Myocyte (in vitro differentiated cells): ENCODE data around the gene PYHIN1. TPM values are rescaled to one million over a fixed set of nuclear protein-coding genes. Genes with fewer than 3 reads are reported as not detected.

Source experiments
- DNase-seq: peaks from one replicate; pipeline ENCODE4 v3.0.0-alpha.2; 2012; ENCODE audit warnings: low read depth
- polyA plus RNA-seq: library from polyadenylated mRNA; unstranded; fragments of >200 nt; gene quantifications from one replicate; pipeline ENCODE4 v1.2.1, GENCODE V29; 2012; ENCODE audit warnings: missing spikeins
- total RNA-seq: library from RNA; depleted of rRNA; stranded (reverse); fragments of >200 nt; gene quantifications from 2 replicates; pipeline ENCODE4 v1.2.3, GENCODE V29; 2014

The PYHIN1 gene
- total RNA-seq: not detected in 2 replicates
- polyA plus RNA-seq: not detected

- no peak for DNase-seq
Observed at GRCh38 chr1:158931055-158931737, at the start of gene PYHIN1. Gene PYHIN1, plus strand, starts transcription at chr1:158931552. Its CDS starts 5,359 bp downstream, at chr1:158936911.

GRCh38 chr1:158893654-158894053, 37.7 kb upstream of the PYHIN1 start:
- DNase-seq: no peak

DNA sequence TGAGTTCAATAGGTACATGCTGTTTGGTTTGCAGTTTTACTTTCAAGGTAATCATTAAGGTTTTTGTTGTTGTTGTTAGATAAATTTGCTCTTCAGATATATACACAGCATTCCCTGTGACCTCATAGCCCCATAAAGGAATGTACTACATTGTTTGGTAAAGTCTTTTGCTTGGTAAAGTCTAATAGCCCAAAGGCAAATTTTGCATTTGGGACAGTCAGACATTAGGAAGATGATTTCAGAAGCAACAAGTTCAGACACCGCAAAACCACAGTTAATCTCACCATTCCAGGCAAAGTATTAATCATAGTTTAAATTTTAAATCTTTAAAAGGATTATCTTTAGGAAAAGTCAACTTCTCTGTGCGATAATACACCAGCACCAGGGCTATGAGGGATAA, 32.6 kb upstream of the PYHIN1 start:
- DNase-seq: no peak

- DNase-seq: no peak
Observed at GRCh38 chr1:158901623-158902022, 29.7 kb upstream of the PYHIN1 start.

DNA sequence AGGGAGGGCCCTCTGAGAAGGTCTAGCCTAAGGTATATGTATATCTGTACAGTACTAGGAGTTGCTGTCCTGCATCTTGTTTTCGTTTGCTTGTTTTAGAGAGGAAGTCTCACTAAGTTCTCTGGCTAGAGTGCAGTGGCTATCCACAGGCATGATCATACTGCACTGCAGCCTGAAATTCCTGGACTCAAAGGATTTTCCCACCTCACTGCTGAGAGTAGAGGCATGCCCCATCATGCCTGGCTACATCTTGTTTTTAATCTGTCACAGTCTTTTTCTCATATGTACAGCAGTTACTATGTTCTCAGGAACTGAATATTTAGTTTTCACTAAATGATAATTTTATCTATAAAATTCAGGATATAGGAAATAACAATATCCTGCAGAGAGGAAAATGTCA, 15.3 kb upstream of the PYHIN1 start:
- no peak for DNase-seq

- DNase-seq: no peak
Observed at GRCh38 chr1:158924677-158925076, 6.7 kb upstream of the PYHIN1 start.

- DNase-seq: no peak
Observed at GRCh38 chr1:158930504-158930903, 848 bp upstream of the PYHIN1 start.

- no peak for DNase-seq
Observed at GRCh38 chr1:158932171-158932570, 819 bp downstream of the PYHIN1 start.

GRCh38 chr1:158933621-158934020, 2.3 kb downstream of the PYHIN1 start:
- DNase-seq: no peak

DNA sequence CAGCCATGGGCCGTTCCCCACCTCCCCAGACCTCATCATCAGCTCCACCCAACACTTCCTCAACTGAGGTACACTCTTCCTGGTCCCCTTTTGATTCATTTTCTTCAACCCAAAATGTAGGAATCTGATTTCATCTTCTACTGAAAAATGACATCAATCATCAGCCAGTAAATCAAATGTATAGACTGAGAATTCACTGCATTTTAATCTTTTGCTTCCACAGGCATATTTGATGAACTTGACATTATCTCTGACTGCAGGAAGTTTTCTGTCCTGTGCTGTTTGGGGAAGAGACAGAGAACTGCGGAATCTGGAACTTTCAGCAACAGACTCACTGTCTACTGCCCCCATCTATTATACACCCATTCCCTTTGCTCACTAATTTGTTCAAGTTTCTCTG, 7.8 kb downstream of the PYHIN1 start:
- DNase-seq: no peak

GRCh38 chr1:158941317-158941716, 10.0 kb downstream of the PYHIN1 start:
- no peak for DNase-seq

DNA sequence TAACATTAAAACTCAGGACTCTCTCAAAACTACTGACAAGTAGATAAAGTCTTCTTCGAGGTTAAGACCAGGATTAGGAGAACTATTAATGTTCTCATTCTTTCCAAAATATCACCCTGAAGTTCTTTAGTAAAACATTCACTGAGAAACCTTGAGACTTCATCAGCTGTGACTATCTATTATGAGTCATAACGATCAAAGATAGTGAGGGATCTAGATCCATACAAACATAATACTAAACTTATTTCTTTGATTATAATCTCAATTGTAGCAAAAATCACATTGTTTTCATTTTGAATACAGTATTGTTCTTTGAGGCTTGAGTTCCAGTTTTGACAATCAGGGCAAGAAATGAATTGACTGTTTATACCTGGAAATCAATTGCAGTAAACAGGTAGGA, 11.1 kb downstream of the PYHIN1 start:
- DNase-seq: no peak

DNA sequence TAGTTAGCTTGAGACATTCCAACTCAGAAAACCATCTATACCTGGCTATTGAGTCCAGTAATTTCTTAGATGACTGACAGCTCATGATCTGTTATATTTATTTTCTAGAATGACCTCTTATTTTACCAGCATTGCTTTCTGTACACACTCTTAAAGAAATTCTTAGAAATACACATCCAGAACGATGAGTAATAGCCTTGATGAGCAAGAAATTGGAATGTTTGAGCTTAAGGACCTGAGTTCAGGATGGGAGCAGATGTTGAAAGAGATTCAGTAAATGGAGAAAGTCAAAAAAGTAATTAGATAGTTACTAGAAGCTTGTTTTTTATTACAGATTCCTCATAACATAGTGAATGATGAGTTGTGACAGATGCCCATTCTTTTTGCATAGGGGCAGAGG, 11.7 kb downstream of the PYHIN1 start:
- no peak for DNase-seq

DNA sequence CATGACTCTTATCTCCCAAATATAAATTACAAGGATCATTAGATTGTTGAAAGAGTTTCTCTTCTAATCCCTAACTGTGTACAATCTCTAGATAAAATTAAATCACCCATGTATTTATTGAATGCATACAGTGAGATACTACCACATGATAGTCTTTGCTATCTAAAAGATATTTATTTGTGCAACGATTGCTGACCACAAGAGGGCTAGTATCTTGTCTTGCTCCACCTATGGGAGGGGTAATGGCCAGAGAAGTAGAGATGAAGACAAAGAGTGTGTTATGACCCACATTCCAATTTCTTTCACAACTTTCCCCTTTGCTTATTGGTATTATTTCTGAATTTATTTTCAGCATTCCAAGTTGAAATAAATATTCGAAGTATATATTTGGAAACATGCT, 13.7 kb downstream of the PYHIN1 start:
- no peak for DNase-seq

- no peak for DNase-seq
Observed at GRCh38 chr1:158946785-158947184, 15.4 kb downstream of the PYHIN1 start.

GRCh38 chr1:158951956-158952355, 20.6 kb downstream of the PYHIN1 start:
- no peak for DNase-seq

DNA sequence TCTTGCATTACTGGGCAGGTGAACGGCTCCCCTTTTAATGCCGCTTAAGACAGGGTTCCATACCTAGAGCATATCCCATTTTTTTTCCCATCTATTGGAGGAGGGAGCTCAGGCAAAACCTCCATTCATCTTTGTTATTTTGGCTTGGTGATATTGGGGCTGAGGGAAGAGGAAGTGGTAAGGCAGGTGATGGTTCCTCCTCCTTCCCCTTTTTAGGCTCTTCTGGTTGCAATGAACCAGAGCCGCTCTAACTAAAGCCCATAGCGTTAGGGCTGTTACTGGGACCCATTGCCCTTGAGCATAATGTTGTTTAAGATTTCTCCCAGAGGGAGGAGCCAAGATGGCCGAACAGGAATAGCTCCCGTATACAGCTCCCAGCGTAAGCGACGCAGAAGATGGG, 21.1 kb downstream of the PYHIN1 start:
- no peak for DNase-seq

DNA sequence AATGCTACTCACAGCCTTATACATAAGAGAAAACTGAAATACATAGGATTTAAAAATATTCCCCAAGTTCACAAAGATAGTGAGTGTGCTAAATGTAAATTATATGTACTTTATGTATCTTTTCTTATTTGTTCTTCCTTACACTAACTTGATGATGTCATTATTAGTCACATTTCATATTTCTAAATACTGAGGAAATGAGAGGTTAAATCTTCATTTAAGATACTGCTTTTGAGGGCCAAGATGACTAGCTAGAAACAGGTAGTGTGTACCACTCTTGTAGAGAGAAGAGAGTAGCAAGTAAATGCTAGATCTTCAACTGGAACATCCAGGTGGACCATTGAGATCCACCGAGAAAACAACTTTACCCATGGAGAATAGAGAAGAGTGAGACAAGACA, 29.8 kb downstream of the PYHIN1 start:
- no peak for DNase-seq

DNA sequence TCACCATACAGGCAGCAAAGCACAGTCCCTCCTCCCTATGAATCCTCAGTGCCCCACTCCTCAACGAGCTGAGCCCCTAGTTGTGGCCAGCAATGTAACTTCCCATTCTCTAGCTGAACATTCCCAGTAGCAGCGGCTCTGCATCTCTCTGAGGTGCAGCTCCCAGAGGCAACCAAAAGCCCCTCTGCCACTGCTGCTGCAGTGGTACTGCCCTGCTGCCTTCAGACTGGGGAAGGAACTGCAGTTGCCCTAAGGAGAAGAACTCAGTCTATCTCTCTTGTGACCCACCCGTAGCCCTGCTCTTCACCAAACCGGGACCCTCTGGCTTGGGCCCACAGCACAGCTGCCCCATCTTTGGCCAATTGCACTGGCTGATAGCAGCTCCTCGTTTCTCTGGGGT, 31.6 kb downstream of the PYHIN1 start:
- DNase-seq: no peak

- no peak for DNase-seq
Observed at GRCh38 chr1:158969166-158969565, 37.8 kb downstream of the PYHIN1 start.

DNA sequence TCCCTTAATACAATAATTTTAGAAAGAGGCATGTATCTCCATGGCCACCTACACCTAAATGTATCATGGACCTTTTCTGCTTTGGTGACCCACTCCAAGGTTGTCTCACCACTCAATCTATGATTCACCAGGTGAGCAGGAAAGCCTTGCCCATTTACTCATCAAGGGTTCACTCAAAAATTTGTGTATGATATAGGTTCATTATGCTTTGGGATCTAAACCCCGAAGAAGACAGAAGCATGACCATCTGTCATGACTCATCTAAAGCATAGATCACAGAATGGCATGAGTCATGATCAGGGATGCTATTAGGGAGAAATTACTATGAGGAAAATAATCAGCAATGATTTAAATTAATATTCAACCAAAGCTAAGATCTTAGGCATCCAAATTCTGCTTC, 38.5 kb downstream of the PYHIN1 start:
- no peak for DNase-seq

GRCh38 chr1:158972841-158973240, 41.5 kb downstream of the PYHIN1 start:
- DNase-seq: no peak

GRCh38 chr1:158976219-158976618, 44.9 kb downstream of the PYHIN1 start:
- no peak for DNase-seq

DNA sequence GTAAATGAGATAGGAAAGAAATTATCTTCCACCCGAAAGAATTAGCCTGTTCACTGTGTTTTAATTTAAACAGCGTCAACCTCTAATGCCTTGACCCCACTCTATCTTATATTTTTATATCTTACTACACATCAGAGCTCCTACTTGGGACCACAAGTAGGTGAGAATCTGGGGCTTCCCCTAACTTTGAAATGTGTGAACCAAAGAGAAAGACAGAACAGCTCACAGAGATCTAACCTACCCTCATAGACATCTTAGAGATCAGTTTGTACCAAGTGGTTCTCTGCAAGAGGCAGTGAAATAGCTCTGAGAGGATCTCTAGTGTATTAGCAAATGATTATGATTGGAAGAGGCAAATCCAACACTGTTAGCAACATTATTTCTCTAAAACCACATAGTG, 47.4 kb downstream of the PYHIN1 start:
- no peak for DNase-seq
